Sigmoid colon (tissue), 7 donors: Measurements from ENCODE around the gene POLDIP2. TPM values are rescaled to one million over a fixed set of nuclear protein-coding genes. Genes with fewer than 3 reads are reported as not detected.

Experiments
- DNase-seq: peaks from one replicate; pipeline ENCODE4 v3.0.0-alpha.2; 2019
- H3K27ac ChIP-seq, 4 donors: fragments of 200-600 bp; sonication (generic); one replicate each; pipeline ENCODE4 v1.5.1; 2016 to 2019; ENCODE audit warnings: mild to moderate bottlenecking in 1 of 4
- H3K27me3 ChIP-seq, 3 donors: fragments of 200-600 bp; sonication (generic); one replicate each; pipeline ENCODE4 v1.5.1; 2019; ENCODE audit warnings: mild to moderate bottlenecking in 1 of 3
- H3K36me3 ChIP-seq, 4 donors: fragments of 200-600 bp; sonication (generic); one replicate each; pipeline ENCODE4 v1.5.1; 2016 to 2019
- H3K4me1 ChIP-seq, 4 donors: fragments of 200-600 bp; sonication (generic); one replicate each; pipeline ENCODE4 v1.5.1; 2017 to 2019
- H3K4me3 ChIP-seq, 4 donors: fragments of 200-600 bp; sonication (generic); one replicate each; pipeline ENCODE4 v1.5.1; 2017 to 2019; ENCODE audit warnings: mild to moderate bottlenecking in 2 of 4, moderate library complexity in 1 of 4
- H3K9me3 ChIP-seq, 4 donors: fragments of 200-600 bp in 3 of 4; sonication (generic) in 3 of 4; one replicate each; pipeline versions ENCODE4 v1.5.1 to v1.6.1; 2013 to 2019
- CTCF ChIP-seq, 4 experiments: fragments of 450-650 bp in 3 of 4; fragments of 200-600 bp in 1 of 4; IDR thresholded peaks; one replicate each; pipeline ENCODE4 v1.5.1; 2016 to 2019; ENCODE audit warnings: antibody characterized with exemption in 4 of 4, mild to moderate bottlenecking in 3 of 4, moderate library complexity in 2 of 4
- EP300 ChIP-seq, 4 donors: sonication (generic); formaldehyde crosslinking; IDR thresholded peaks; one replicate each; pipeline ENCODE4 v1.6.1; 2017; ENCODE audit warnings: antibody characterized with exemption in 4 of 4
- POLR2A ChIP-seq, 2 donors: fragments of 450-650 bp; IDR thresholded peaks; one replicate each; pipeline ENCODE4 v1.6.1; 2016; ENCODE audit warnings: antibody characterized with exemption in 2 of 2, mild to moderate bottlenecking in 2 of 2, moderate library complexity in 2 of 2
- POLR2AphosphoS5 ChIP-seq, 4 donors: sonication (generic); formaldehyde crosslinking; IDR thresholded peaks; one replicate each; pipeline ENCODE4 v1.6.1; 2017; ENCODE audit warnings: antibody characterized with exemption in 4 of 4
- WGBS, 2 donors: extraction: QIAGEN DNeasy Blood & Tissue Kit; methylation state at CpG; one replicate each; pipeline ENCODE4 v1.1.7; 2013; 5-methylcytosine and 5-hydroxymethylcytosine counted together
- intact Hi-C: fragments of 100-400 bp; cut with DNase I; formaldehyde crosslinking; loops from one replicate; pipeline ENCODE4 v1.15.1; 2023
- polyA plus RNA-seq, 3 donors: library from polyadenylated mRNA; stranded (reverse); fragments of 200-250 nt; gene quantifications; one replicate each; pipeline ENCODE4 v1.2.3, GENCODE V29; 2013
- total RNA-seq, 4 donors: library from RNA; depleted of rRNA; stranded (reverse); fragments of >200 nt; gene quantifications; one replicate each; pipeline ENCODE4 v1.1.0, GENCODE V29; 2016
- donor health status: healthy with polysubstance abuse.
- donor health status: Bipolar disorder and iron deficiency.
- donor health status: healthy.

Gene POLDIP2
- 10 to 100 TPM; 55.8 to 65.6 (median 59.3) TPM for total RNA-seq
- polyA plus RNA-seq, result 10 to 100 TPM; 66.1 to 80.5 (median 75.6) TPM

GRCh38 chr17:28357061-28357900 lies at the start of gene POLDIP2:
Gene POLDIP2, minus strand, starts transcription at chr17:28357527. Its CDS starts 79 bp downstream, at chr17:28357448.
- WGBS, 2 donors, result 0% methylated on average over 80 of the region's 80 CpGs
- Histone ChIP-seq H3K36me3 (peaks cover 32 to 58% (median 43%) of the 10 kb centered on the region in 4 donors), H3K4me3 (peak within 1 kb of the TSS; percentile 69 to 99 (median 89)), H3K27ac (peak within 1 kb of the TSS; percentile 85 to 97 (median 92)), H3K4me1 (peaks cover 0 to 33% (median 26%) of the 10 kb centered on the region in 4 donors), H3K27me3 (no peaks in the 10 kb centered on the region), H3K9me3 (no peaks in the 10 kb centered on the region)
- intact Hi-C loops, result loop anchor here (1.0 to 10.0 kb wide), 2 partner anchors 22 to 462 kb away; partner anchors contain the start of genes IFT20, LYRM9 and TNFAIP1
- DNase-seq, result peak; percentile 98
- peak; percentile 67 to 71 for TF ChIP-seq POLR2A (IDR thresholded peaks at IDR 0.05)
- no peak for TF ChIP-seq CTCF (IDR thresholded peaks at IDR 0.05)
- peak in 1 of 4 donors; percentile 70 for TF ChIP-seq EP300 (IDR thresholded peaks at IDR 0.05)
- peak; percentile 70 to 93 (median 91) for TF ChIP-seq POLR2AphosphoS5 (IDR thresholded peaks at IDR 0.05)

GRCh38 chr17:28406473-28406814 lies 49.1 kb upstream of the POLDIP2 start:
- Histone ChIP-seq H3K4me1 (peaks cover 0 to 21% (median 19%) of the 10 kb centered on the region in 4 donors), H3K9me3 (no peaks in the 10 kb centered on the region), H3K27me3 (no peaks in the 10 kb centered on the region), H3K4me3 (peak overlapping the region; percentile 52 to 84 (median 73)), H3K36me3 (peaks cover 0 to 6% (median 3%) of the 10 kb centered on the region in 4 donors), H3K27ac (peak overlapping the region in 2 of 4 donors; percentile 56 to 67)
- no peak for DNase-seq
- TF ChIP-seq POLR2AphosphoS5 (IDR thresholded peaks at IDR 0.05) (no peak), EP300 (IDR thresholded peaks at IDR 0.05) (no peak), CTCF (IDR thresholded peaks at IDR 0.05) (no peak), POLR2A (IDR thresholded peaks at IDR 0.05) (no peak)
- intact Hi-C loops, result no loop called here
- 17 to 32% methylated on average over 9 of the region's 9 CpGs for WGBS, 2 donors

GRCh38 chr17:28405632-28406472 lies 48.5 kb upstream of the POLDIP2 start, which contains the start of gene SLC46A1:
Gene SLC46A1, minus strand, starts transcription at chr17:28406212. Its CDS starts 98 bp downstream, at chr17:28406114.
- Histone ChIP-seq H3K4me1 (peaks cover 0 to 21% (median 19%) of the 10 kb centered on the region in 4 donors), H3K27ac (peak within 1 kb of the TSS; percentile 54 to 67 (median 55)), H3K9me3 (no peaks in the 10 kb centered on the region), H3K36me3 (peaks cover 0 to 10% (median 3%) of the 10 kb centered on the region in 4 donors), H3K4me3 (peak within 1 kb of the TSS; percentile 52 to 84 (median 73)), H3K27me3 (no peaks in the 10 kb centered on the region)
- peak; percentile 81 for DNase-seq
- TF ChIP-seq POLR2AphosphoS5 (IDR thresholded peaks at IDR 0.05), result peak in 1 of 4 donors; percentile 22
- no peak for TF ChIP-seq CTCF (IDR thresholded peaks at IDR 0.05)
- intact Hi-C loops, result no loop called here
- 1% methylated on average over 70 of the region's 70 CpGs for WGBS, 2 donors

GRCh38 chr17:28404812-28405570 lies 47.7 kb upstream of the POLDIP2 start:
- Histone ChIP-seq H3K27me3 (no peaks in the 10 kb centered on the region), H3K9me3 (no peaks in the 10 kb centered on the region), H3K36me3 (peaks cover 0 to 10% (median 3%) of the 10 kb centered on the region in 4 donors), H3K4me3 (peak overlapping the region; percentile 52 to 84 (median 73)), H3K27ac (peak overlapping the region in 3 of 4 donors; percentile 54 to 67 (median 56)), H3K4me1 (peaks cover 0 to 21% (median 19%) of the 10 kb centered on the region in 4 donors)
- 47 to 69% methylated on average over 33 of the region's 33 CpGs for WGBS, 2 donors
- TF ChIP-seq POLR2AphosphoS5 (IDR thresholded peaks at IDR 0.05) (no peak), CTCF (IDR thresholded peaks at IDR 0.05) (no peak), EP300 (IDR thresholded peaks at IDR 0.05) (no peak), POLR2A (IDR thresholded peaks at IDR 0.05) (no peak)
- intact Hi-C loops, result no loop called here
- DNase-seq, result no peak
